GM21423 (cell line): ENCODE measurements around the gene CRY1.
"Not testable (repeated sequence)": the region's sequence is repeated elsewhere in the genome, so short reads cannot be mapped to it uniquely, and the experiment has no call there.

Experiments used
- ATAC-seq: cut with Tn5 transposase; IDR thresholded peaks from one replicate; pipeline ENCODE4 v1.9.1; 2021; ENCODE audit warnings: mild to moderate bottlenecking, moderate library complexity; ENCODE audit not compliant: unreplicated experiment

The CRY1 gene

GRCh38 chr12:107073266-107073665, 20.1 kb downstream of the CRY1 start:
- not testable (repeated sequence) for ATAC-seq

GRCh38 chr12:107066691-107067090, 26.7 kb downstream of the CRY1 start:
- no peak for ATAC-seq

DNA sequence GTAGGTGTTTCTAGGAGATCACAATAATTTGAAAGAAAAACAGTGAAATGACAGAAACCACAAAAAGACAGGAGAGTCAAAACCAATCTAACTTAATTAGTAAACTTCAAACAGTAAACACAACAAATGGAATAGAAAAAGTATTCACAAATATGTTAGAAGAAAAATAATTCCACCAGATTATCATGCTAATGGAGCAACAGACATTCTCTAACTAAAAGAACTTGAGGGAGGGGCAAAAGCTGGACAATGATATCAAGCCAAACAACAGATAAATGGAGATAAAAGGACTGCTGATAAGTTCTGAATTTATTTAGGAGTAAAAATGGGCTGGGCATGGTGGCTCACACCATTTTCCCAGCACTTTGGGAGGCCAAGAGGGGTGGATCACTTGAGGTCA, 28.7 kb downstream of the CRY1 start:
- no peak for ATAC-seq

DNA sequence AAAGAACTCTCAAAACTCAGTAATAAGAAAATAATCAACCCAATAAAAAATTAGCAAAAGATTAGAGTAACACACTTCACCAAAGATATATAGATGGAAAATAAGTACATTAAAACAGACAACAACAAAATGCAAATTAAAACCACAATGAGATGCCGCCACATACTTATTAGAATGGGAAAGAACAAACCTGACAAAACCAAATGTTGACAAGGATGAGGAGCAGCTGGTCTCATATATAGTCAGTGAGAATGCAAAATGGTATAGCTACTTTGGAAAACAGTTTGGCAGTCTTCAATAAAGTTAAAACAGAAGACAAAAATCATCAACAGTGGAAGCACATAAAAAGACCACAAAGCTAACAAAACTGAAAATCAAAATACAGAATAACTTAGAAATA, 29.1 kb downstream of the CRY1 start:
- no peak for ATAC-seq

- no peak for ATAC-seq
Observed at GRCh38 chr12:107058190-107058589, 35.2 kb downstream of the CRY1 start.

DNA sequence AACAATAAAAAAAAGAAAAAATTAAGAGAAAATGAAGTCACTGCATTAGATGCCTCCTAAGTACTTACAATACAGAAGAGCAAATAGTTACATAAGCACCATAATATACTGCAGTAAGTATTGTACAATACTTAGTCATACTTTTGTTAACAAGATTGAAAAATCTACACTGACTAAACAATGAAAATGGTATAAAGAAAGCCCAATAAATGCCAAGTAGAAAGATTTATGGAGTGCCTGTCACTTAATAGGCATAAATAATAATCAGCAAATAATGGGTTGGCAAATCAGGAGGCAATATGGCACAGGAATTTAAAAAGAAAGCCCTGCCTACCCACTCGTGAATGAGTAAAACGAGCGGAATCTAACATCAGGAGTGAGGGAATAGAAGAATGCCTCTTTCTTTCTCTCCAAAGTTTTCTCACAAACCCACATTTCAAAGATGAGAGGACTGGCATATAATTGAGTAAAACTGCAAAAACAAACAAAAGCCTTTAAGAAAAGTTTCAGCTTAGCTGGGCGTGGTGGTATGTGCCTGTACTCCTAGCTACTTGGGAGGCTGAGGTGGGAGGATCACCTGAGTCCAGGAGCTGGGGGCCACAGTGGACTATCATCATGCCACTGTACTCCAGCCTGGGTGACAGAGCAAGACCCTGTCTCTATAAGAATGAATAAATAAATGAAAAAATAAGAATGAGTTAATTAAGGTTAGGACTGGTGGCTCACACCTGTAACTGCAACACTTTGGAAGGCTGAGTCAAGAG, 36.1 kb downstream of the CRY1 start:
- no peak for ATAC-seq

- no peak for ATAC-seq
Observed at GRCh38 chr12:107053709-107054108, 39.6 kb downstream of the CRY1 start.

DNA sequence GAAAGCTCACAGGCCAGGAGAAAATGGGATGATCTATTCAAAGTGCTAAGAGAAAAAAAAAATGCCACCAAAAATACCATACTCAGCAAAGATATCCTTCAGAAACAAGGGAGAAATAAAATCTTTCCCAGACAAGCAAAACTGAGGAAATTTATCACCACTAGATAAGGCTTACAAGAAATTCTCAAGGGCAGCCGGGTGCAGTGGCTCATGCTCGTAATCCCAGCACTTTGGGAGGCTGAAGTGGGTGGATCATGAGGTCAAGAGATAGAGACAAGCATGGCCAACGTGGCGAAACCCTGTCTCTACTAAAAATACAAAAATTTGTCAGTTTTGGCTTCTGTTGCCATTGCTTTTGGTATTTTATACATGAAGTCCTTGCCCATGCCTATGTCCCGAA, 48.2 kb downstream of the CRY1 start:
- ATAC-seq, result no peak

DNA sequence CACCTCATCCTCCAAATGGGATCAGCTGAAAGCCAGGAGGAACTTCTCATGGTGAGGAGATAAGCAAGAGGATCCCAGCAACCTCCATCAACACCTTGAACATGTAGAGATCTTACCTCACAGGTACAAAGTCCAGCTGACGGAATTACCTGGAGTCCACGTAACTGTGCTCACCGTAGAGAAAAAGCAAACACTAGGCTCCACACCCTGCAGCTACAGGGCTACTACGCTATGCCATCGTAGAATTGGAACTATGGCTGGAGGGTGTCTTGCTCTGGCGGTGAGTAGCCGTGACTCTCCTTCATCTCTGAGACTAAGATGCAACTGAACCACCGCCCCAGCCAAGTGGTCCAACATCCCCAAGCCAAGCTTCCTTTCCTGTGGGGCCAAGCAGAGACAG, 50.5 kb downstream of the CRY1 start:
- no peak for ATAC-seq

DNA sequence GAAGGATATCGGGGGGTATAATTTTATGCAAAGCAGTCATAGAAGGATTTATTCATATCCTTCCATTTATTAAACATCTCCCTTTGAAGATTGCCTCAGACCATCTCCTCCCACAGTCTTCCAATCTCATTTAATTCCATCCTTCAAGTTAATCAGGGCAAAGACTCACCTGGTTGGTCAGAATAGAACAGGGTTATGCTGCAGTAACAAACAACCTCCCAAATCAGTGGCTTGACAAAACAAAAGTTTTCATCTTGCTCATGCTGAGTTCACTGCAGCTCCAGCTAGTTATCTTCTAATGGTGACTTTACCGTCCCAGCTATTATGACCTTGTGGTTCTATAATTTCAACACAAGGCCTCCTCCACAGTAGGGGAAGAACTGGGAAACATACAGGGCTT, 57.6 kb downstream of the CRY1 start:
- no peak for ATAC-seq

DNA sequence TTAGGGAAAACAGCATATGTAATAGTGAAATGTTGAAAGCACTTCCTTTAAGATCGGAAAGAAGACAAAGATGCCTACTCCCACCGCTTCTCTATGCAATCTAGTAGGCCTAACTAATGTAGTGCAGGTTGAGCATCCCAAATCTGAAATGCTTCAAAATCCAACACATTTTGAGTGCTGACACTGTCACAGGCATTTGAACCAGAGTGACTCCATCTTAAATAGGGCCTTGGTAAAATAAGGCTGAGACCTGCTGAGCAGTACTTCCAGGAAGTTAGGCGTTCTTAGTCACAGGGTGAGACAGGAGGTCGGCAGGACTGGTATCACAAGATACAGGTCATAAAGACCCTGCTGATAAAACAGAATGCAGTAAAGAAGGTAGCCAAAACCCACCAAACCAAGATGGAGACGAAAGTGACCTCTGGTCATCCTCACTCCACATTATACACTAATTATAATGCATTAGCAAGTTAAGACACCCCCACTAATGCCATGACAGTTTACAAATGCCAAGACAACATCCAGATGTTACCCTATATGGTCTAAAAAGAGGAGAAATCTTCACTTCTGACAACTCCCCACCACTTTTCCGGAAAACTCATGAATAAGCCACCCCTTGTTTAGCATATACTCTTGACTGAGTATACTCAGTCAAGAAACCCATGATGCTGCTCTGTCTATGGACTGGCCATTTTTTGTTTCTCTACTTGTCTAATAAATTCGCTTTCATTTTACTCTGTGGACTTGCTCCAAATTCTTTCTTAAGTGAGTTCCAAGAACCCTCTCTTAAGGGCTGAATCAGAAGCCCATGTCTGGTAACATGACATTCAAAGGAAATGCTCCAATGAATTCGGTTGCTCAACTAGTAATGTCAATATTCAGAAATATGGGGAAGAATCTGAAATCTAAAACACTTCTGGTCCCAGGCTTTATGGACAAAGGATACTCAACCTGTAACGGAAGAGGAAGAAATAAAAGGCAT, 59.3 kb downstream of the CRY1 start:
- no peak for ATAC-seq

DNA sequence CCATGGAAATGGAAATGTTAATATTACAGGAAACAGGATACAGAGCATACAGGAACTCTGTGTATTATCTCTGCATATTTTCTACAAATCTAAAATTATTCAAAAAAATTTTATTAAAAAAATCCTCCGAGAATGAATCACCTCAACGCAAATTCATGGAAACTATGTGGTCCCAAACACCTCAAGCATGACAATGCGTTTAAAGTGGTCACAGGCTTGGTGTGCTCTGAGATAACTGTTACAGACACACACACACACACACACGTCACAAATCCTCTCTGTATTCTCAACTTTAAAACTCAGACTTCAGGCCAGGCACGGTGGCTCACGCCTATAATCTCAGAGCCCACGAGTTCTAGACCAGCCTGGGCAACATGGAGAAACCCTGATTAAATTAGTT, 61.1 kb downstream of the CRY1 start:
- ATAC-seq, result no peak

DNA sequence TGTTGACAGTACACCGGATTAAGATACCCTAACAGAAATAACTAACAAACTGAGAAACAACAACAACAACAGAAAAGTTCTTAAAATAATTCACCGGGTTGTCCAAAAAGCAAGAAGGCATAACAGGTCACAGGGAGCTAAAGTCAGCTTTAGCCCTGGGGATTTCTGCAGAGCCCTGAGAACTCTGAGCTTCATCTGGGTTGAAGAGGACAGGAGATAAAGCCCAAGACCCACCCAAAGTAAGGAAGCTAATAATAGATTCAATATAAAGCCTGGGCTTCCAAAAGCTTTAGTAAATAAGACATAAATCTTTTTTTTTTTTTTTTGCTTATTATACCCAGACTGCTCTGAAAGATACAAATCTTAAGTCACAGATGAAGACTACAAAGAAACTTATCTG, 62.3 kb downstream of the CRY1 start:
- ATAC-seq, result no peak

DNA sequence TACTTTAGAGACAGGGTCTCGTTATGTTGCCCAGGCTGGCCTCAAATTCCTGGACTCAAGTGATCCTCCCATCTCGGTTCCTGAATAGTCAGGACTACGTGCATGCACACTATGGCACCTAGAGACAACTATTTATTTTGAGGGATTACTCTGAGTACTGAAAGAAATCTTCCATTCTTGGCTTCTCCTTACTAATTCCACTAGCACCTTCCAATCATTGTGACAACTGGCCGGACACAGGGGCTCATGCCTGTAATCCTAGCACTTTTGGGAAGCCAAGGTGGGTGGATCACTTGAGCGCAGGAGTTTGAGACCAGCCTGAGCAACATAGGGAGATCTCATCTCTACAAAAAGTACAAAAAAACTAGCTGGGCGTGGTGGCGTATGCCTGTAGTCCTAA, 64.3 kb downstream of the CRY1 start:
- ATAC-seq, result no peak

GRCh38 chr12:107027636-107028053, 65.7 kb downstream of the CRY1 start:
- ATAC-seq, result no peak

- no peak for ATAC-seq
Observed at GRCh38 chr12:107026806-107027635, 66.3 kb downstream of the CRY1 start.

DNA sequence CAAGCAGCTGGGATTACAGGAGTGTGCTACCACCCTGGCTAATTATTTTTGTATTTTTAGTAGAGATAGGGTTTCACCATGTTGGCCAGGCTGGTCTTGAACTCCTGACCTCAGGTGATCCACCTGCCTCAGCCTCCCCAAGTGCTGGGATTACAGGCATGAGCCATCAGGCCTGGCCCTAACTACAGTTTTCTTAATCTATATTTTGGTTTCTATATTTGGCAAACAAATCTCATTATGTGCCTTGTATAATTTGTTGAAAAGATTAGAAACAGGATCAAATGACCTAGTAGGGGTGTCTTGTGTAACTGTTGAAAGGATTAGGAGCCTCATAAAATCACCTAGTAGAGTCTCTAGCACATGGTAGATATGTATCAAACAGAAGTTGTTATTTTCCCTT, 67.0 kb downstream of the CRY1 start:
- ATAC-seq, result not testable (repeated sequence)

DNA sequence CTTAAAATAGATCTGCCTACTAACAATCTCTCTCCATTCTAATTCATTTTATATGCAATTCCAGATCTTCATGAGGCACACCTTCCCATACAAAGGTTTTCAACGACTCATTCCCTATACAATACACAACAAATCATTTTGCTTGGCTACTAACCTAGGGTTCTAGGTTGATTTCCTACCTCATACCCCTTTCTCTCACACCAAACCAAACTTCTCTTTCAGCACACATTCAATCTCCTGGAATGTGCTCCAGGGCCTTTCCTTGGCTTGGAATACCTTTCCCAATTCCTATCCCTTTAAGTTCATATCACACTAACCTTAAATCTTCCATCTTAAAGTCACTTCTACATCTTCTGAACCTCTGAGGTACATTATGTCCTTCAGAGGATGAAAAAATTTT, 67.7 kb downstream of the CRY1 start:
- no peak for ATAC-seq

DNA sequence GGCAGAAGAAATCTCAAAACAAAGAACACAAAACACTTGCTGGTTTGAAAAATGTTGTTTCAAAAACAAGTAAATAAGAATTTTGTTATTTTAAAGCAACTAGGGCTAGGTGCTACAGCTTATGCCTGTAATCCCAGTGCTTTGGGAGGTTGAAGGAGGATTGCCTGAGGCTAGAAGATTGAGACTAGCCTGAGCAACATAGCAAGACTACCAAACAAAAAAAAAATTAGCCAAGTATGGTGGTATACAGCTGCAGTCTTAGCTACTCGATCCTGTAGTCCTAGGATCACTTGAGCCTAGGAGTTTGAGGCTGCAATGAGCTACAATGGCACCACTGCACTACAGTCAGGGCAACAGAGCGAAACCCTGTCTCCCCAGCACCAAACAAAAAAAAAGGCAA, 73.8 kb downstream of the CRY1 start:
- ATAC-seq, result no peak

GRCh38 chr12:107017042-107017441, 76.3 kb downstream of the CRY1 start:
- no peak for ATAC-seq

DNA sequence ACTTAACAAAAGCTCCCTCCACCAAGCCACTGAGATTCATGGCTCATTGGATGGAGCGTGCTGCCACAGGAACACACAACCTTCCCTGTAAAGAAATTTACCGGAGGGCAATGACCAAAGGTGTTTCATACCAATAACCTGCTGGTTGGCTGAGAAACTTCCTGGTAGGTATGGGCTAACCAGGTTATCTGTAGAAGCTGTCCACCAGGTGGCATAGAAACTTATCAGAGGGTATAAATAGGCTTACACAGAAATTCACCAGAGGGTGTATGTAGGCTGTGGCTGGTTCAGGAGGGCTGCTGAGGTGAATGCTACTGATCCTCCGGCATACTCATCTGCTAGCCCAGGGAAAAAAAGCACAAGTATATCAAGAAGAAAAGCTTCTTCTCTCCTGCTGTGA, 79.3 kb downstream of the CRY1 start:
- no peak for ATAC-seq
